ENCODE results near the gene PFKL.

PFKL gene

DNA sequence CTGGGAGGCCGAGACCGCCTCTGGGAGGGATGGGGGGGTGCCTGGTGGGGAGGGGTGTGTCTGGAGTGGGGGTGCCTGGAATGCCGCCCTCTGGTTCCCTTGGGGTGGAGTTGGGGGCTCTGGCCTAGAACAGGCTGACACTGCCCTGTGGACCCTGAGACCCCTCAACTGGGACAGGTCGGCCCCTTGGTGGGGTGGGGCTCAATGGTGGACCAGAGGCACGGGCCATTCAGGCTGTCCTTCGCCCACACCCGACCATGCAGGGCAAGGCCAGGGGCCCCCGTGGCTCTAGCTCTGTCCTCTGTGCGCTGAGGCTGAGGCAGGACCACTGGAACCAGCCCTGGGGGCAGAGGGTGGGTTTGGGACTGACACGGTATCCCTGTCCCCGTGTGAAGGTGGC, 14.7 kb downstream of the PFKL start:
- DNase-seq = no peak

- no peak for DNase-seq
Observed at GRCh38 chr21:44315691-44316203, 15.9 kb downstream of the PFKL start.

GRCh38 chr21:44316277-44316900, 16.5 kb downstream of the PFKL start:
- DNase-seq = no peak

- DNase-seq = no peak
Observed at GRCh38 chr21:44317241-44317782, 17.5 kb downstream of the PFKL start.

GRCh38 chr21:44317871-44318270, 18.0 kb downstream of the PFKL start:
- DNase-seq = no peak

- no peak for DNase-seq
Observed at GRCh38 chr21:44318489-44319285, 18.8 kb downstream of the PFKL start.

DNA sequence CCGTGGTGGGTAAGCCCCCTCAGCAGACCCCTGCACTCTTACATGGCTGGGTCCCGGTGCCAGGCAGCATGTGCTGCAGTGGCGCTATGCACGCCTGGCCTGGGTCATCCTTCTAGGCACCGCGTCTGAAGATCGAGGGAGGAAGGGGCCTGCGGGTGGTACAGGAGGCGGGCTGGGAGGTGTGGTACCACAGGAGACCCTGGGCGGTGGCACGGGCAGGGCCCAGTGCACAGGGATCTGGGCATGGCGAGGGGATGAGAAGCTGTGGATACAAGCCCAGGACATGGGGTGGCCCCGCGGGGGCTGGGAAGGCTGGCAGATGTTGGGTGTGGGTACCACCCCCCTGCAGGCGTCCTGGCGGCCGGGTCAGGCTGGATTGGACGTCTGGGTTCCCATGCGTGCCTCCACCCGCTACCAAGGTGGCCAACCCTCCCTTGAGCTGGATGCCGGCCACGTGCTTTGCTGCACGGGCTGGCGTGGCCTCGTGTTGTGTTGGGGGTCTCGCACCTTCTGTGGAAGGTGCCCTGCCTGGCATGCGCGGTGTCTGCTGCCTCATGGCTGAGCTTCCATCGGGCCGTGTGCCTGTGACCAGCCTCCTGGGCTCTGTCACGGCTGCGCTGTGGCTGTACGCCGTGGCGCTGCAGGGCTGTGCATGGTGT, 19.7 kb downstream of the PFKL start:
- DNase-seq = no peak

- DNase-seq = no peak
Observed at GRCh38 chr21:44320847-44321246, 21.0 kb downstream of the PFKL start.

GRCh38 chr21:44321846-44322450, 22.1 kb downstream of the PFKL start:
- no peak for DNase-seq

DNA sequence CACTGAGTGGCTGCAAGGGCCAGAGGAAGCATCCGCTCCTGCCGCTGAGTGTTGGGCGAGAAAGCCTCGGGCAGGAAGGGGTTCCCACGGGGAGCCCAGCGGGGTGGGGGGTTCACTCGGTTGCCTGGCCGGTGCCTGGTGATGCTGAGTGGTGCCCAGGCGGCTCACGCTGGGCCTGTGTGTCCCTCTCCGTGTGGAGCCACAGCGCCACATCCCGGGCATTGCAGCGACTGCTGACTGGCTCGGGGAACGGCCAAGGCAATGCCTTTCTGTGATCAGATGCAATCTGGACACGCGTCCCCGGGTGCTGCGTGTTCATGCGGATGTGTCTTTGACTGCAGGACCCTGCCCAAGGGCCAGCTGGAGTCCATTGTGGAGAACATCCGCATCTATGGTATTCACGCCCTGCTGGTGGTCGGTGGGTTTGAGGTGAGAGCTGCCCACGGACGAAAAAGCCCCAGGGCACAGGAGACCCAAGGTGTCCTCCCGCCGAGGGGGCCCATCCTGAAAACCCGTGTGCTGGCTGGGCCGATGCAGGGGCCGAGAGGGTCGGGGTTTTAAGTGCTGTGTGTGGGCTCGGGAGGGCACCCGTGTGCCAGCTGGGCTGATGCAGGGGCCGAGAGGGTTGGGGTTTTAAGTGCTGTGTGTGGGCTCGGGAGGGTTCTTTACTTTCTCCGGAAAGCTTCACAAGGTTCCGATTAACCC, 22.9 kb downstream of the PFKL start:
- DNase-seq = no peak

DNA sequence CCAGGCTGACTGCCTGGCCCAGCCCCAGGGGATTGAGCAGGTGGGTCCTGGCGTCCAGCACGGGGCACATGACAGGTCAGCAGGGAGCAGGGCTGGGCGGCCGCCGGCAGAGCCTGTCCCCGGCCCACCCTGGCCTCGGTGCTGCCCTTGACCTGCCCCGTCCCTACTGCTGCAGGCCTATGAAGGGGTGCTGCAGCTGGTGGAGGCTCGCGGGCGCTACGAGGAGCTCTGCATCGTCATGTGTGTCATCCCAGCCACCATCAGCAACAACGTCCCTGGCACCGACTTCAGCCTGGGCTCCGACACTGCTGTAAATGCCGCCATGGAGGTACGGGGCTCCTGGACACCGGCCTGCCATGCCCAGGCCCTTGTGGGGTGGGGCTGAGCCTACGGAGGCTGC, 23.7 kb downstream of the PFKL start:
- DNase-seq = no peak

- no peak for DNase-seq
Observed at GRCh38 chr21:44324106-44324853, 24.4 kb downstream of the PFKL start.

GRCh38 chr21:44324854-44325107, 24.9 kb downstream of the PFKL start:
- no peak for DNase-seq

- no peak for DNase-seq
Observed at GRCh38 chr21:44325386-44326271, 25.8 kb downstream of the PFKL start.

GRCh38 chr21:44326272-44326647, 26.4 kb downstream of the PFKL start:
- no peak for DNase-seq

- no peak for DNase-seq
Observed at GRCh38 chr21:44326716-44327602, 27.1 kb downstream of the PFKL start.

- DNase-seq = no peak
Observed at GRCh38 chr21:44327603-44327974, 27.7 kb downstream of the PFKL start.

DNA sequence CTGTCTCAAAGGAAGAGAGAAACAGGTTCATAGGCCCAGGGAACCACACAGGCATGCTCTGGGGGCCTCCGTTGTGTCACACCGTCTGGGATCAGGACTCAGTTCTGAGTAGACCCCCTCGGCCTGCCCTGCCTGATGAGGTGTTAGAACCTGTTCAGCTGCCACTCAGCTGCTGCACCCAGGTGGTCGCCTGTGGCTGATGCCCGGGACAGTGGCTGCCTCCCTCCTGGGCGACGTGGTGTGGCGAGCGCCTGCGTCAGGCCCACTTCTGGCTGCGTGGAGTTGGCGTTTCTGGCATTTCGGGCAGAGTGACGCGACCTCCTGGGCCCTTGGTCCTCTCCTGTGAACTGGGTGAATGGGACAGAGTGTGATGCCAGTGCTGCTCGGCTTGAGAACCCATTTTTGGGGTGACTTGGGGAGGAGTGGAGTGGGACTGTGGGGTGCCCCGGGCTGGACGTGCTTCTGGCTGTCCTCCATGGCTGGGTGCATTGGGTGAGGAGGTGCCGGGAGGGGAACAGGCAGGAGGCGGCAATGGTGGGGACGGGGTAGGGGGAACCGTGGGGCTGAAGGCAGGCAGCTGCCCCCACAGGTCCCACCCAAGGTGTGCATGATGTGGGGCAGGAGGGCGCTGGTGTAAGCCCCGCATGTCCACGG, 28.5 kb downstream of the PFKL start:
- no peak for DNase-seq

GRCh38 chr21:44329086-44329889, 29.4 kb downstream of the PFKL start:
- no peak for DNase-seq
